Muscle of leg (tissue), 11 donors: ENCODE results near the gene FOXK1. TPM values are rescaled to one million over a fixed set of nuclear protein-coding genes. Genes with fewer than 3 reads are reported as not detected.

Source experiments
- DNase-seq: peaks from one replicate; pipeline ENCODE4 v3.0.0; 2013
- H3K27ac ChIP-seq: one replicate; pipeline ENCODE4 v1.5.1; 2013; ENCODE audit warnings: mild to moderate bottlenecking, low read length, control low read depth
- H3K27me3 ChIP-seq: one replicate; pipeline ENCODE4 v1.6.1; 2013; ENCODE audit warnings: low read length; ENCODE audit not compliant: control insufficient read depth, insufficient read depth
- H3K36me3 ChIP-seq: one replicate; pipeline ENCODE4 v1.6.1; 2013; ENCODE audit warnings: low read length; ENCODE audit not compliant: control insufficient read depth, insufficient read depth
- H3K4me1 ChIP-seq: one replicate; pipeline ENCODE4 v1.6.1; 2013; ENCODE audit warnings: low read length; ENCODE audit not compliant: control insufficient read depth, insufficient read depth
- H3K4me3 ChIP-seq: one replicate; pipeline ENCODE4 v1.5.1; 2013; ENCODE audit warnings: low read length, control low read depth
- H3K9me3 ChIP-seq: replicated peaks from 2 replicates; pipeline ENCODE4 v1.6.1; 2013; ENCODE audit warnings: low read depth, low read length; ENCODE audit not compliant: control insufficient read depth
- WGBS: methylation state at CpG from one replicate; pipeline ENCODE4 v1.1.5; 2013; ENCODE audit warnings: missing lambda C conversion rate; ENCODE audit not compliant: insufficient coverage; 5-methylcytosine and 5-hydroxymethylcytosine counted together
- polyA plus RNA-seq, 8 donors: library from polyadenylated mRNA; unstranded; fragments of 120-200 nt; gene quantifications; one replicate each; pipeline versions ENCODE4 v1.2.1 to v1.2.3, GENCODE V29; 2013; ENCODE audit warnings: inconsistent platforms in 1 of 8, low replicate concordance in 1 of 8; ENCODE audit not compliant: insufficient read length in 8 of 8, insufficient read depth in 1 of 8
- total RNA-seq: library from RNA; stranded (reverse); fragments of 120-200 nt; gene quantifications from one replicate; pipeline ENCODE4 v1.2.4, GENCODE V29; 2013

The FOXK1 gene
- total and polyA plus RNA-seq, 9 donors, result 10.9 to 19.8 (median 18.2) TPM

DNA sequence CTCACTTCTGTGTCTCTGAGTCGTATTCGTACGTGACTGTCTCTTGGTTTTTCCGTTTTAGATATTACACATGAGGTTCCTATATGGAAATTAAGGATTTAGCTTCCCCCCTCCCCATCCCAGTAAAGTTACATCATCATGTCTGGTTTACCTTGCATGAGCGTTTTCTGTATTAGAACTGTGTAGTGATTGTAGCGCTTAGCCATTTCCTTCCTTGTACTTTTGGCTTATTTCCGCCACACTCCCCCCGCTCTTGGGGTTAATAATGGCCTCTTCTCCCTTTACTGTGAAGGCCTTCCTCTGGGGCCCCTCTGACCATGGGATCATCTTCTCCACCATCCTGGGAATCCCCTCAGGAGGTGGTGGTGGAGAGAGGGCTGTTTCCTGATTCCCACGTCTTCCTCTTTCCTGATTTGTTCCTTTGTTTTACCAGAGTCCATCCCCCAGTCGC is 66.2 kb downstream of the FOXK1 start:
- Histone ChIP-seq H3K27me3 (no peaks in the 10 kb centered on the region), H3K36me3 (peaks cover 33% of the 10 kb centered on the region), H3K9me3 (no peaks in the 10 kb centered on the region), H3K4me1 (peaks cover 43% of the 10 kb centered on the region), H3K4me3 (no peak overlapping the region), H3K27ac (peak overlapping the region; percentile 74)
- 75% methylated on average over 1 of the region's 10 CpGs for WGBS
- peak; percentile 52 for DNase-seq

- no peak overlapping the region for H3K4me3 ChIP-seq
- WGBS, result 94% methylated on average over 13 of the region's 14 CpGs
- H3K27ac ChIP-seq, result peak overlapping the region; percentile 17
- peaks cover 34% of the 10 kb centered on the region for H3K36me3 ChIP-seq
- no peaks in the 10 kb centered on the region for H3K27me3 ChIP-seq
- no peaks in the 10 kb centered on the region for H3K9me3 ChIP-seq
- no peak for DNase-seq
- H3K4me1 ChIP-seq, result peaks cover 34% of the 10 kb centered on the region
Observed at GRCh38 chr7:4749363-4749762, 67.3 kb downstream of the FOXK1 start.

DNA sequence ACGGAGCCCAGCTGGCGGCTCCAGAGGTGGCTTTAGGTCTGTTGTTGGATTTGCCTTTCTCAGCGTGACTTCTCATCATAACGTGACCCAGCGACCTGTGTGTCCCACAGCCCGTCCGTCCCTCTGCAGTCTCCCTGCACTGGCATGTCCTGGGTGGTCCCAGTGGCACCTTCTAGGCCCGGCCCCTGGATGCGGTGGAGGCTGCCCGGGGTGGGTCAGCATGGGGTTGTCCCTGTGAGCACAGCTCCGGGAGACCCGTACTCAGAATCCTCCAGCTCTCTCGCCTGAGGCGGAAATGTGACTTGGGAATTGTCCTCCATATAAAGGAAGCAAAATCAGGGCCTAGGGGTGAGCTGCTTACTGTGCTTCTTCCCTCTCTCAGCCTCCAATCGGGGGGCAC is 67.7 kb downstream of the FOXK1 start:
- Histone ChIP-seq H3K4me1 (peaks cover 29% of the 10 kb centered on the region), H3K27me3 (no peaks in the 10 kb centered on the region), H3K27ac (no peak overlapping the region), H3K4me3 (no peak overlapping the region), H3K9me3 (no peaks in the 10 kb centered on the region), H3K36me3 (peaks cover 38% of the 10 kb centered on the region)
- no peak for DNase-seq
- 89% methylated on average over 13 of the region's 15 CpGs for WGBS

DNA sequence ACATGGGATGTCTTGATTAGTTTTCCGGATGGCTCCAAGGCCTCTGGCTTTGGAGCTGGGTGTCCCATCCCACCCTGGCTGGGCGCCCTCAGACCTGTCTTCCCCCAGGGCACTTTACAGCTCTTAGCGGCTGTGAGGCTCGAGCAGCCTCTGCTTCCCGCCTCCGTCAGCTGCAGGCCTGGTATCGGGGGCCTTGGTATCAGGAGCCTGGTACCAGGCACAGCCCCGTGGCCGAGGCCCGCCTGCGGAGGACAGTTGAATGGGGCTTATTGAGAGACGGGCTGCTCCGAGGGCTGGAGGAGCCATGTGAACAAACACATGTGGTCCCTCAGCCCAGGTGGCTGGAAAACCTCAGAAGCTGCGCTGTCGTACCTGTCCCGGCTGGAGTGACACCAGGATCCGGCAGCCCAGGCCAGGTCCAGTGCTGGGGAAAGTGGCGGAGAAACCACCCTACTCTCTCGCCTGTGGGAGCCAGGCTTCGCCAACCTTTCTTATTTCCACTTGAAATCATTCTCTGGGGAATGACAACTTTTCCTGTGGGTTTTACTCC is 69.4 kb downstream of the FOXK1 start:
- Histone ChIP-seq H3K36me3 (peaks cover 55% of the 10 kb centered on the region), H3K4me1 (peaks cover 17% of the 10 kb centered on the region), H3K27ac (no peak overlapping the region), H3K27me3 (no peaks in the 10 kb centered on the region), H3K4me3 (no peak overlapping the region), H3K9me3 (no peaks in the 10 kb centered on the region)
- DNase-seq, result no peak
- WGBS, result 70% methylated on average over 15 of the region's 20 CpGs

DNA sequence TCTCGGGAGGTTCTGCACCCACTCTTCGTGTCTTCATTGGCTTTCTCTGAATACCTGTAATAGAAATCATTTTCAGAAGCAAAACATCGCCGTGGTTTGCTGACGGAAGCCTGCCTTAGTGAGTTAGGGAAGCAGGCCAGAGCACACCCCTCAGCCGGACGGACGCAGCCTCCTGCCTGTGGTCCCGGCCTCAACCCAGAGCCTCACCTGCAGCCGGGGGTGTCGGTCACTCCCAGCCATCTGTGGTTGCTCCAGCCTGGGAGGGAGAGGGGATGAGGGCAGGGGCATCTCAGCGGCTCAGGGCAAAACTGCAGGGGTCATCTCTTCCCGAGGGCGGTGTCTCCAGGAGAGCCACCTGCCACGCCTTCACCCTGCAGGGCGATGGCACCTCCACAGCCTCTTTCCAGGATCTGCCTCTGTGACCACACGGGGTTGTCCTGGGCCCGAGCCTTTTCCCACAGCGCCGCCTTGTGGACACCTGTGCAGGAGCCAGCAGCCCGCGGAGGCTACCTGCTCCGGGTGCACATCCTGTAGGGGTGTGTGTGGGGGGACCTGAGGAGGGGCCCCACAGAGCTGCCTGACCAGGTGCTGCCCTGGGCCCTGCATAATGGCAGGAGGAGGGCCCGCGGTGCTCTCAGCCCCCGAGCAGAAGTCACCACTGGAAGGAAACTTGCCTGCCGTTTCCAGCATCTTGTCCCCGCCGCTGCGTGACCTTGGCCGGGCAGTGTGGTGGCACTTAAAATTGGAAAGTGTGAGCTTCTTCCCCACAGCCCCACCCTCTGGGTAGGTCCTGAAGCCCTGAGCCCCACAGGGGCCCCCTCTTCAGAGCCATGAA is 71.7 kb downstream of the FOXK1 start:
- Histone ChIP-seq H3K4me1 (peaks cover 6% of the 10 kb centered on the region), H3K4me3 (no peak overlapping the region), H3K36me3 (peaks cover 67% of the 10 kb centered on the region), H3K9me3 (no peaks in the 10 kb centered on the region), H3K27ac (no peak overlapping the region), H3K27me3 (no peaks in the 10 kb centered on the region)
- 43% methylated on average over 26 of the region's 31 CpGs for WGBS
- DNase-seq, result peak; percentile 61

- WGBS, result 94% methylated on average over 26 of the region's 36 CpGs
- H3K27ac ChIP-seq, result no peak overlapping the region
- H3K36me3 ChIP-seq, result peaks cover 69% of the 10 kb centered on the region
- H3K4me1 ChIP-seq, result peaks cover 2% of the 10 kb centered on the region
- DNase-seq, result no peak
- H3K27me3 ChIP-seq, result no peaks in the 10 kb centered on the region
- no peak overlapping the region for H3K4me3 ChIP-seq
- H3K9me3 ChIP-seq, result no peaks in the 10 kb centered on the region
Observed at GRCh38 chr7:4754433-4755010, 72.4 kb downstream of the FOXK1 start.

- Histone ChIP-seq H3K4me3 (no peak overlapping the region), H3K9me3 (no peaks in the 10 kb centered on the region), H3K27me3 (no peaks in the 10 kb centered on the region), H3K36me3 (peaks cover 70% of the 10 kb centered on the region), H3K27ac (no peak overlapping the region), H3K4me1 (no peaks in the 10 kb centered on the region)
- 92% methylated on average over 22 of the region's 24 CpGs for WGBS
- no peak for DNase-seq
Observed at GRCh38 chr7:4755045-4755444, 73.0 kb downstream of the FOXK1 start.

GRCh38 chr7:4758111-4758510 is 76.0 kb downstream of the FOXK1 start:
- no peak overlapping the region for H3K27ac ChIP-seq
- no peaks in the 10 kb centered on the region for H3K4me1 ChIP-seq
- WGBS, result 95% methylated on average over 19 of the region's 19 CpGs
- H3K4me3 ChIP-seq, result no peak overlapping the region
- no peak for DNase-seq
- peaks cover 83% of the 10 kb centered on the region for H3K36me3 ChIP-seq
- H3K9me3 ChIP-seq, result no peaks in the 10 kb centered on the region
- no peaks in the 10 kb centered on the region for H3K27me3 ChIP-seq

- no peak for DNase-seq
Observed at GRCh38 chr7:4758791-4759190, 76.7 kb downstream of the FOXK1 start.

DNA sequence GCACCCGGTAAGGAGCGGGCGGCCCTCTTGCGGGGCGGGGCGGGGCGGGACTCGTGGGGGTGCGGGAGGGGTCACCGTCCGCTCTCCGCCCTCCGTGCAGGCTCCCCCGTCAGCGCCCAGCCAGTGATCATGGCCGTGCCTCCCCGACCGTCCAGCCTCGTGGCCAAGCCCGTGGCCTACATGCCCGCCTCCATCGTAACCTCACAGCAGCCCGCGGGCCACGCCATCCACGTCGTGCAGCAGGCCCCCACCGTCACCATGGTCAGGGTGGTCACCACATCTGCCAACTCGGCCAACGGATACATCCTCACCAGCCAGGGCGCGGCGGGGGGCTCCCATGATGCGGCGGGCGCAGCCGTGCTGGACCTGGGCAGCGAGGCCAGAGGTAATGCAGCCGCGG is 77.1 kb downstream of the FOXK1 start:
- WGBS, result 95% methylated on average over 38 of the region's 40 CpGs

More at GRCh38 chr7:4758791-4759190, 76.7 kb downstream of the FOXK1 start:
- Histone ChIP-seq H3K36me3 (peaks cover 90% of the 10 kb centered on the region), H3K27me3 (no peaks in the 10 kb centered on the region), H3K4me1 (no peaks in the 10 kb centered on the region), H3K27ac (no peak overlapping the region), H3K9me3 (no peaks in the 10 kb centered on the region), H3K4me3 (no peak overlapping the region)
- 91% methylated on average over 29 of the region's 29 CpGs for WGBS

More for the DNA sequence above, 77.1 kb downstream of the FOXK1 start:
- Histone ChIP-seq H3K27me3 (no peaks in the 10 kb centered on the region), H3K27ac (no peak overlapping the region), H3K36me3 (peaks cover 92% of the 10 kb centered on the region), H3K9me3 (no peaks in the 10 kb centered on the region), H3K4me1 (no peaks in the 10 kb centered on the region), H3K4me3 (no peak overlapping the region)
- DNase-seq, result no peak
